ENCODE data around the gene ZP1. TPM values are rescaled to one million over a fixed set of nuclear protein-coding genes. Genes with fewer than 3 reads are reported as not detected.

Gene ZP1
- total RNA-seq, 6 donors from 2014 or later, result not detected

- whole genome bisulfite sequencing, 2 donors, result 91 to 96% methylated on average over 17 of the region's 17 CpGs
- peaks cover 0 to 56% (median 38%) of the 10 kb centered on the region in 4 donors for H3K36me3 ChIP-seq
These were observed 15.8 kb upstream of the ZP1 start for GRCh38 chr11:60851327-60852104.

GRCh38 chr11:60852117-60852981 is 15.0 kb upstream of the ZP1 start:
- Histone ChIP-seq H3K4me3 (no peak overlapping the region), H3K4me1 (no peaks in the 10 kb centered on the region), H3K27ac (no peak overlapping the region), H3K36me3 (peaks cover 0 to 56% (median 38%) of the 10 kb centered on the region in 4 donors), H3K9me3 (no peaks in the 10 kb centered on the region), H3K27me3 (no peaks in the 10 kb centered on the region)
- TF ChIP-seq POLR2AphosphoS5 (IDR thresholded peaks at IDR 0.05) (no peak), CTCF (IDR thresholded peaks at IDR 0.05) (no peak), POLR2A (IDR thresholded peaks at IDR 0.05) (no peak), EP300 (IDR thresholded peaks at IDR 0.05) (no peak)
- WGBS, 2 donors, result 73 to 86% methylated on average over 25 to 43 of the region's 78 CpGs
- DNase-seq (peak in 1 of 2 donors; percentile 82), ATAC-seq (ENCODE audit: low FRiP score in 2 of 2) (no peak)

More at GRCh38 chr11:60851327-60852104, 15.8 kb upstream of the ZP1 start:
- Histone ChIP-seq H3K27ac (no peak overlapping the region), H3K9me3 (no peaks in the 10 kb centered on the region), H3K4me3 (no peak overlapping the region), H3K27me3 (no peaks in the 10 kb centered on the region), H3K4me1 (no peaks in the 10 kb centered on the region)
- no peak for ATAC-seq (ENCODE audit: low FRiP score in 2 of 2)
- TF ChIP-seq POLR2AphosphoS5 (IDR thresholded peaks at IDR 0.05), result no peak
- TF ChIP-seq EP300 (IDR thresholded peaks at IDR 0.05), result no peak
- TF ChIP-seq CTCF (IDR thresholded peaks at IDR 0.05), result no peak
- TF ChIP-seq POLR2A (IDR thresholded peaks at IDR 0.05), result no peak
- no peak for DNase-seq

- no peak overlapping the region for H3K4me3 ChIP-seq
- H3K36me3 ChIP-seq, result peaks cover 0 to 49% (median 34%) of the 10 kb centered on the region in 4 donors
- DNase-seq (peak in 1 of 2 donors; percentile 80), ATAC-seq (ENCODE audit: low FRiP score in 2 of 2) (no peak)
- no peaks in the 10 kb centered on the region for H3K4me1 ChIP-seq
- H3K27me3 ChIP-seq, result no peaks in the 10 kb centered on the region
- WGBS, 2 donors, result 92% methylated on average over 38 to 68 of the region's 68 CpGs
- TF ChIP-seq EP300 (IDR thresholded peaks at IDR 0.05) (no peak), POLR2AphosphoS5 (IDR thresholded peaks at IDR 0.05) (no peak), POLR2A (IDR thresholded peaks at IDR 0.05) (no peak), CTCF (IDR thresholded peaks at IDR 0.05) (no peak)
- no peak overlapping the region for H3K27ac ChIP-seq
- H3K9me3 ChIP-seq, result no peaks in the 10 kb centered on the region
These were observed 14.1 kb upstream of the ZP1 start for GRCh38 chr11:60852982-60853950.

GRCh38 chr11:60854140-60854846 is 13.0 kb upstream of the ZP1 start:
- no peak for DNase-seq
- TF ChIP-seq POLR2AphosphoS5 (IDR thresholded peaks at IDR 0.05) (no peak), POLR2A (IDR thresholded peaks at IDR 0.05) (no peak), CTCF (IDR thresholded peaks at IDR 0.05) (no peak), EP300 (IDR thresholded peaks at IDR 0.05) (no peak)

More at GRCh38 chr11:60854140-60854846, 13.0 kb upstream of the ZP1 start:
- ATAC-seq (ENCODE audit: low FRiP score in 2 of 2), result no peak
- H3K27me3 ChIP-seq, result no peaks in the 10 kb centered on the region
- no peak overlapping the region for H3K4me3 ChIP-seq
- no peak overlapping the region for H3K27ac ChIP-seq
- WGBS, 2 donors, result 70 to 76% methylated on average over 3 to 8 of the region's 8 CpGs
- H3K36me3 ChIP-seq, result peaks cover 0 to 39% (median 24%) of the 10 kb centered on the region in 4 donors
- no peaks in the 10 kb centered on the region for H3K9me3 ChIP-seq
- no peaks in the 10 kb centered on the region for H3K4me1 ChIP-seq

Data from upper lobe of left lung (tissue), 6 donors.